Stimulated activated CD8-positive, alpha-beta memory T cell treated with anti-CD3 and anti-CD28 coated beads, Interleukin-4, amount 100 ng/mL, for 1 hour (primary cell): ENCODE measurements around the gene SZRD1.

Source experiments
- DNase-seq, 2 donors: peaks; one replicate each; pipeline ENCODE4 v3.0.0-alpha.2; 2020; ENCODE audit warnings: low read depth in 2 of 2, low spot score in 1 of 2

The SZRD1 gene

DNA sequence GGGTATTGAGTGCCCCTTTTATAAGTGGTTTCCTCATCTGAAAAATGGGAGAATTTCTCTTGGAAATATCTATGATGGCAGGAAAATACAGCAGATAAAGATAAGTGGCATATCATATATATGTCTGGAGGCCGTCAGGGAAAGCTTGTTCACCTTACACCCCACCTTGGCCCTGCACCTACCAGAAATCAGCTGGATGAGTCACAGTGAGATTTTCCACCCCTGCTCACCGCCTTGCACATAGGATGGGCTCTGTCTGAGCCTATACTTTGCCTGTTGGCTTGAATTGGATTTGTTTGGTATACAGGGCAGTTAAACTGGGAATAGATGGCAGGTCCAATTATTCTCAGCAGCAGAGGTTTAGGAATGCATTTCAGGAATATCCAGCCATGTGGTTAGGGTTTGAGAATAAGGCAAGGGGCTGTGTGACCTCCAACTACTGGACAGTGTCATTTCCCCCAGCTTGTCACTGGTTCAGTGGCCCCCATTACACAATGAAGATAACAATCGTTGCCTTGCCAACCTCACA is 70.0 kb downstream of the SZRD1 start, which contains the start of gene SPATA21:
TSS of gene SPATA21 (minus strand) at position 479 of the 529 bp plus-strand sequence. CDS start 6,053 bp downstream, outside the sequence.
- no peak for DNase-seq

- no peak for DNase-seq
These were observed 71.5 kb downstream of the SZRD1 start for GRCh38 chr1:16438516-16438915.

DNA sequence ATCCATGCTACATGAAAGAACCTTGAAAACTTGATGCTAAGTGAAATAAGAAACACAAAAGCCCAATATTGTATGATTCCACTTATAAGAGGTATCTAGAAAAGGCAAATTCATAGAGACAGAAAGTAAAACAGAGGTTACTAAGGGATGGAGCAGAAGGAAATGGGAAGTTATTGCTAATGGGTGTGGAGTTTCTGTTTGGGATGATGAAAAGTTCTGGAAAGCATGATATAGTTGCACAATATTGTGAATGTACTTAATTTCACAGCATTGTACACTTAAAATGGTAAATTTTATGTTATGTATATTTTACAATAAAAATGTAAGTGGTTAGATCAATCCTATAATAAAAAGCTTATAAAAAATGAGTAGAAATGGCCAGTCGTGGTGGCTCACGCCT is 71.9 kb downstream of the SZRD1 start:
- no peak for DNase-seq

GRCh38 chr1:16440131-16440469 is 73.1 kb downstream of the SZRD1 start:
- DNase-seq, result no peak

GRCh38 chr1:16440470-16441281 is 73.6 kb downstream of the SZRD1 start, which contains the start of gene NECAP2:
Gene NECAP2 (plus strand): TSS chr1:16440724. CDS start chr1:16440762, 38 bp downstream.
- DNase-seq, result peak; percentile 92 to 94

DNA sequence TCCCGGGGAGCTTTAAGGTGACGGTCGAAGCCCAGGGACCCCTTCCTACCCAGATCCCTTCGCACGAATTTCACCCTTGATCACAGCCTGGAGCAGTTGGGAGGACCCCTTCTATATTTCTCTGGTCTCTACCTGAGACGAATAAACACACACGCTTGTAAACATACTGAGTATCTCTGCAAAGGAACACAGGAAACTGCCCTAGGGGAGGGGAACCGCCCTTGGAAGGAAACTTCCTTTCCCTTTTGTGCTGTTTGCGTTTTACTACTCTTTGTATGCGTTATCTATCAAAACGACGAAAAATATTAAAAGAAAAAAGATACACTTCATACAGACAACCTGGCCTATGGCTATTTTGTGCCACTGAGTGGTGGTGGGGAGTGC is 74.2 kb downstream of the SZRD1 start:
- no peak for DNase-seq

DNA sequence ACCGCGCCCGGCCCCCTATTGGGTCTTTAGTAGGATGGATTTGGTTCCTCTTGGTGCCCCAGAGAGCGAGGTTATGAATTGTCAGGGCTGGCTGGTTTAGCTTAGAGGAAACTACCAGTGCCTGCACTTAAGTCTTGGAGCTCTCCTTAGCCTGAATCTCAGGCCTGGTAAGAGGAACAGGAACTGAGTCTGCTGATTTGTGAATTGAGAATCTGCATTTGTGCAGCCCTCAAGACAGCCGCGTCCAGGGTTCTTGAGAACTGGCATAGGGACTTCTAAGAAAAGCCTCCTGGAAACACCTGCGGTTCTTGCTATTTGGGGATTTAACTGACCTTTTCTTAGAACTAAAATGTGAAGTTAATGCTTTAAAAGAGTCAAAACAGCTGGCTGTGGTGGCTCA is 75.2 kb downstream of the SZRD1 start:
- DNase-seq, result no peak

- no peak for DNase-seq
These were observed 75.9 kb downstream of the SZRD1 start for GRCh38 chr1:16442941-16443340.

DNA sequence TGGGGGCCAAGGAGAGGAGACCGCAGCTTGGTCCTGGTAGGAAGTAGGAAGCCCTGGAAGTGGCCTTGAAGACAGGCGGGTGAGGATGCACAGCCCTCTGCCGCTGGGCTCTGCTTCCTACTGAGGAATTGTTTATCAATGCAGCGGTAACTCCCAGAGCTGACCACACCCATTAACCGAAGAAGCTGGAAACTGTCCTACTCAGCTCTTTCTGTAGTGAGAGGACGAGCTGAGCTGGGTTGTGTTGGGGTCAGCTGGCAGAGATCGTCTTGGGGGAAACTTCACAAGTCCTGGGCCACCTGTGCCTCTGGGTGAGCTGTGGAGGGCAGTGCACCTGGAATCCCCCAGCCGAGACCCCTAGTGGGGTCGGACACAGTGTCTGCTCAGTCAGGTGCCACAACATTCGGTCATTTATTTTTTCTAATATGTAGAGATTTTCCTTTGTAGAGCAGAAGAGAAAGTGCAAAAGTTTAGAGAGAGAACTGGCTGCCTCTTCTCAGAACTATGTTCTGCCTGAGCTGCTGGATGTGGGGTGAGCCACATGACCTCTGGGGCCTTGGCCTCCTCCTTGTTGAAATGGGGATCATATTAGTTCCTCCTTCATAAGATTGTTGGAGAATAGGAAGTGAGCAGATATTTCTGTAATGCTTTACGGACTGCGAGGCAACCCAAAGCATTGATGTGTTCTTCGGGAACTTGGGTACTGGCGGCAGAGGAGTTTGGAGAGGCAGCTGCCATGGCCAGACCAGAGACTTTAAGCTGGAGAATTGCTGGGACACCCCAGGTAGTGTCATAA is 77.1 kb downstream of the SZRD1 start:
- no peak for DNase-seq

DNA sequence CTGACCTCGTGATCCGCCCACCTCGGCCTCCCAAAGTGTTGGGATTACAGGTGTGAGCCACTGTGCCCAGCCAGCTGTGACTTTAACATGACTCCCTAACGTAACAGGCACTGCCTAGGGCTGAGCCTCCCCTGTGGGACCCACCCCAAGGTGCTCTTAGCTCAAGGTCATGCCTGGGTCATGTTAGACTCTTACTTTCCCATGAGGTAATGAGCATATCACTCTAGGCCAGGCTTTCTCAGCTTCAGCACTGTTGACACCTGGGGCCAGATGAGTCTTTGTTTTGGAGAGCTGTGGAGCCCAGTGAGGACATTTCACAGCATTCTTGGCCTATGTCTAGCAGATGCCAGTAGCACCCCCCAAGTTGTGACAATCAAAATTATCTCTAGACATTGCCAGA is 78.0 kb downstream of the SZRD1 start:
- no peak for DNase-seq

DNA sequence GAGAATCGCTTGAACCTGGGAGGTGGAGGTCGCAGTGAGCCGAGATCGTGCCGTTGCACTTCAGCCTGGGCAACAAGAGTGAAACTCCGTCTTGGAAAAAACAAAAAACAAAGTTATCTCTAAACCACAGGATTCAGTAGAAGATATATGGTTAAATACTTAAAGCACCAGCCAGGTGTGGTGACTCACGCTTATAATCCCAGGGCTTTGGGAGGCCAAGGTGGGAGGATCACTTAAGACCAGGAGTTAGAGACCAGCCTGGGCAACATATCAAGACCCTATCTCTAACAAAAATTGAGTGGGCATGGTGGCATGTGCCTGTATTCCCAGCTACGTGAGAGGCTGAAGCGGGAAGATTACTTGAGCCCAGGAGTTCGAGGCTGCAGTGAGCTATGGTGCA is 79.1 kb downstream of the SZRD1 start:
- DNase-seq, result no peak

DNA sequence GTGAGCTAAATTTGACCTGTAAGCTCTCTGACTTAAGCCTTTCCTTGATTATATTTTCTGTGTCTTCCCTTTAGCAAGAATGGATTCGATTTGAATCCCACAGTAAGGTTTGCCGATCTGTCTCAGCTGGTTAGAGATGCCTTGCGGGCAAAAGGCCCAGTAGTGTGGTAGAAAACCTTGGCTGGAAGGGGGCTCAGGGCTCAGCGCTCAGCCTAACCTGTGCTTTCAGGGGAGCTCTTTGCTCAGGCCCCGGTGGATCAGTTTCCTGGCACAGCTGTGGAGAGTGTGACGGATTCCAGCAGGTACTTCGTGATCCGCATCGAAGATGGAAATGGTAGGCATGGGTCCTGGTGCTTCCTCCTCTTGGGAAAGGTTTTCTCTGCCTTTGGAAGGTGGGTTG is 80.6 kb downstream of the SZRD1 start:
- no peak for DNase-seq
